Cardiac fibroblast (primary cell): Measurements from ENCODE around the gene ARTN.

Experiments
- DNase-seq, 2 donors: peaks; one replicate each; pipeline versions ENCODE4 v3.0.0 to v3.0.0-alpha.2; 2010; ENCODE audit warnings: low read depth in 2 of 2
- H3K4me3 ChIP-seq, 2 donors: replicated peaks in 1 of 2; 1 replicate in 1 of 2; 2 replicates in 1 of 2; pipeline ENCODE4 v1.5.1; 2011; ENCODE audit warnings: low read depth in 2 of 2, low read length in 2 of 2, mild to moderate bottlenecking in 2 of 2, moderate library complexity in 1 of 2
- CTCF ChIP-seq: IDR thresholded peaks from one replicate; pipeline ENCODE4 v1.5.1; 2011; ENCODE audit warnings: low read depth, mild to moderate bottlenecking, low read length, inconsistent platforms

The ARTN gene

DNA sequence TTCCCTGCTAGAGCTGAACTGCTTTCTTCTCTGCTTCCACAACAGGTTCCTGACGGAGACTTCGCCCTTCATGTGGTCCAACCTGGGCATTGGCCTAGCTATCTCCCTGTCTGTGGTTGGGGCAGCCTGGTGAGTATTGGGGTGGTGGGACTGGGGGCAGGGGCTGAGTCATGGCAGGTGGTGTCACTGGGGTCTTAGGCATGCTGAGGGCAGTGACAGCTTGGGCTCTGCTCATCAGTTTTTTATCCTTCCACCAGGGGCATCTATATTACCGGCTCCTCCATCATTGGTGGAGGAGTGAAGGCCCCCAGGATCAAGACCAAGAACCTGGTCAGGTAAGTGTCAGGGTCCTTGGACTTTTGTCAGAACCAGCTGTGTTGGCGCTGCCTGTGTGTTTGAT lies 42.4 kb downstream of the ARTN start:
- no peak for DNase-seq
- no peak for TF ChIP-seq CTCF
- peak overlapping the region; percentile 91 to 94 for H3K4me3 ChIP-seq

GRCh38 chr1:43976890-43977289 lies 43.3 kb downstream of the ARTN start:
- H3K4me3 ChIP-seq = no peak overlapping the region
- no peak for TF ChIP-seq CTCF
- DNase-seq = no peak

DNA sequence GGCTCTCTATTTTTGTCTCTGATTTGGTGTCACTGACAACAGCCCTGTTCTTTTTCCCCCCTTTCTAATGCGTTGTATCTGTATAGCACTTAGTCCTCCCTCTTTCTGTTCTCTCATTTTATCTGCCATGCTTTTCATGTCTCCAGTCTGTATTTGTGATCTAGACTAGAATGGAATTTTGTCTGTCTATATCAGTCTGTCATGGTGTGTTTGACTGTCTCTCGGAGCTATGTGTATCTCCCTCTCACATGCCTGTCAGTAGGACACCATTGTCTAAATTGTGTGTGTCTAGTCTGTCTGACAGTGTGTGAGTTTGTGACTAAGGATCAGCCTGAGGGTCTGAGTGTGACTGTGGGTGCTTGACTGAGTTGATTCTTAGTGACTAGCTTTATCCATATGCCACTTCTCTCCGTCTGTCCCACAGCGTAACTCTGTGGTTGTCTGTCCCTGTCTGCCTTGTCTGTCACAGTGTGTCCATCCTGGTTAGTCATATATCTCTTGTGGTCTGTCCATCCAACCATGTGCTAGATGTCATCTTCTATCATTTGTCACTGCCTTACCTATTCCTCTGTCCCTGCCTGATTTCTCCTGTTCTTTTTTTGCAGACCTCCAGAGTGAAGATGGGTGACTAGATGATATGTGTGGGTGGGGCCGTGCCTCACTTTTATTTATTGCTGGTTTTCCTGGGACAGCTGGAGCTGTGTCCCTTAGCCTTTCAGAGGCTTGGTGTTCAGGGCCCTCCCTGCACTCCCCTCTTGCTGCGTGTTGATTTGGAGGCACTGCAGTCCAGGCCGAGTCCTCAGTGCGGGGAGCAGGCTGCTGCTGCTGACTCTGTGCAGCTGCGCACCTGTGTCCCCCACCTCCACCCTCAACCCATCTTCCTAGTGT lies 44.0 kb downstream of the ARTN start:
- no peak for TF ChIP-seq CTCF
- DNase-seq = no peak
- no peak overlapping the region for H3K4me3 ChIP-seq

GRCh38 chr1:43978264-43978550 lies 44.6 kb downstream of the ARTN start:
- TF ChIP-seq CTCF = no peak
- DNase-seq = no peak
- peak overlapping the region in 1 of 2 donors; percentile 69 for H3K4me3 ChIP-seq

DNA sequence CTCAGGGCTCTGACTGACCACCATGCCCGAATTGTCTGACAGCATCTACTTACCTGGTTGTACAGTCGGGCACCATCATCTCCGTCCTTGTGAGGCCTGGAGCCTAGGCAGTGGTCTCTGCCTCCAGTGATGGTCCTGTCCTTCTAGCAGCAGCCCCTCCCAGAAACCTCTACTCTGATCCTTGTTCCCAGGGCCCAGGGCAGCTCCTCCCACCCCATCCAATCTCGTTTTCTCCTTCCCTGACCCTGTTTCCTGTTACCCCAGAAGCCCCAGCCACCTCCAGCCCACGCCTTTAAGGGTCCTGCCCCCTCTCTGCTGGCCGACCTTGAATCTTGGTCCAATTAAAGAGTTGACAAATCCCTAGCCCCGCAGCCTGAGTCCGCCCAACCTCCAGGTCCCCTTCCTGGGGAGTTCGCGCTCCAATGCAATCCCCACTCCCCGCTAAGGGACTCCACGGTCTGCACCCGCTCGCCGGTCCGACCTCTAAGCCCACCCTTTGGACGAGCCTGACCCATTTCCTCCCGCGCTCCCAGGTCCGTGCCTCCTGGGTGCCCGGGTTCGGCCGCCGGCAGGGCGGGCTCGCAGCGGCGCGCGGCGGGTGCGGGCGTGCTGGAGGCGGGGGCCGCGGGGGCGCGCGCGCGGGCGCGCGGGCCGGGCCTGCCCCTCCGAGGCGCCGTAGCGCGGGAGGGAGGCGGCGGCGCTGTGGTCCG lies 45.1 kb downstream of the ARTN start, which contains the start of gene B4GALT2:
Gene B4GALT2, plus strand, starts transcription at position 660 of the 710 bp plus-strand sequence. CDS start 1,951 bp downstream, outside the sequence.
- TF ChIP-seq CTCF = no peak
- DNase-seq = peak; percentile 14 to 35
- H3K4me3 ChIP-seq = peak within 1 kb of the TSS; percentile 57 to 69

- no peak for DNase-seq
- no peak for TF ChIP-seq CTCF
- peak overlapping the region; percentile 57 to 69 for H3K4me3 ChIP-seq
Measured at GRCh38 chr1:43979261-43979527, 45.6 kb downstream of the ARTN start.
